GM23338 (cell line): ENCODE results near the gene S1PR1. TPM values are rescaled to one million over a fixed set of nuclear protein-coding genes. Genes with fewer than 3 reads are reported as not detected.

Experiments
- ATAC-seq: fragments of 200-7000 bp; cut with Tn5 transposase; 3 replicates; pipeline ENCODE4 v1.9.1; 2020
- DNase-seq: peaks from one replicate; pipeline ENCODE4 v3.0.0-alpha.2; 2015; ENCODE audit warnings: low spot score
- H2AFZ ChIP-seq: fragments of 200-600 bp; sonication (generic); 2 replicates; pipeline ENCODE4 v1.8.0; 2016; ENCODE audit warnings: antibody characterized with exemption, mild to moderate bottlenecking, moderate library complexity
- H3F3A ChIP-seq: fragments of 200-600 bp; sonication (generic); replicated peaks from 2 replicates; pipeline ENCODE4 v1.8.0; 2017; ENCODE audit warnings: antibody characterized with exemption, mixed run types, low read depth
- H3K27ac ChIP-seq: fragments of 200-600 bp; sonication (generic); 2 replicates; pipeline ENCODE4 v1.6.1; 2016; ENCODE audit warnings: low read depth
- H3K27me3 ChIP-seq: fragments of 200-600 bp; sonication (generic); 2 replicates; pipeline ENCODE4 v1.8.0; 2016; ENCODE audit warnings: mild to moderate bottlenecking, mixed run types, moderate library complexity; ENCODE audit not compliant: insufficient read depth
- H3K36me3 ChIP-seq: fragments of 200-600 bp; sonication (generic); 2 replicates; pipeline ENCODE4 v1.8.0; 2016; ENCODE audit warnings: mild to moderate bottlenecking; ENCODE audit not compliant: insufficient read depth
- H3K4me1 ChIP-seq: fragments of 200-600 bp; sonication (generic); 2 replicates; pipeline ENCODE4 v1.8.0; 2016; ENCODE audit warnings: mild to moderate bottlenecking, moderate library complexity; ENCODE audit not compliant: insufficient read depth
- H3K4me2 ChIP-seq: fragments of 200-600 bp; sonication (generic); 2 replicates; pipeline ENCODE4 v1.7.1; 2017; ENCODE audit warnings: mixed run types
- H3K4me3 ChIP-seq: fragments of 200-600 bp; sonication (generic); 2 replicates; pipeline ENCODE4 v1.6.1; 2016; ENCODE audit warnings: mixed run types
- H3K79me2 ChIP-seq: fragments of 200-600 bp; sonication (generic); replicated peaks from 2 replicates; pipeline ENCODE4 v1.8.0; 2017; ENCODE audit warnings: mild to moderate bottlenecking; ENCODE audit not compliant: insufficient read depth
- H3K9me2 ChIP-seq: fragments of 200-600 bp; sonication (generic); 2 replicates; pipeline ENCODE4 v1.8.0; 2017; ENCODE audit not compliant: insufficient read depth
- H4K20me1 ChIP-seq: fragments of 200-600 bp; sonication (generic); replicated peaks from 2 replicates; pipeline ENCODE4 v1.8.0; 2017; ENCODE audit warnings: mild to moderate bottlenecking; ENCODE audit not compliant: insufficient read depth
- H3K27ac Mint-ChIP-seq: 2 replicates; pipeline ENCODE4 v1.8.0; 2020; ENCODE audit warnings: inconsistent platforms, mild to moderate bottlenecking, moderate library complexity, mixed read lengths
- H3K27me3 Mint-ChIP-seq: 3 replicates; pipeline ENCODE4 v1.8.0; 2022; ENCODE audit warnings: low read depth, mild to moderate bottlenecking, moderate library complexity, mixed read lengths, inconsistent platforms; ENCODE audit not compliant: insufficient read depth, poor library complexity
- H3K36me3 Mint-ChIP-seq: 3 replicates; pipeline ENCODE4 v1.8.0; 2021; ENCODE audit warnings: low read depth, mild to moderate bottlenecking, inconsistent platforms, moderate library complexity, mixed read lengths
- H3K4me1 Mint-ChIP-seq: 3 replicates; pipeline ENCODE4 v1.8.0; 2020; ENCODE audit warnings: mild to moderate bottlenecking, inconsistent platforms, mixed read lengths
- H3K4me3 Mint-ChIP-seq: 3 replicates; pipeline ENCODE4 v1.8.0; 2021; ENCODE audit warnings: moderate library complexity, mild to moderate bottlenecking, inconsistent platforms, mixed read lengths
- H3K9me3 Mint-ChIP-seq: 3 replicates; pipeline ENCODE4 v1.8.0; 2020; ENCODE audit warnings: moderate library complexity, mild to moderate bottlenecking, inconsistent platforms, mixed read lengths
- CTCF ChIP-seq, 2 experiments: fragments of 200-600 bp in 1 of 2; sonication (generic) in 1 of 2; conservative IDR thresholded peaks; 2 replicates each; pipeline versions ENCODE4 v1.5.1 to v1.6.1; 2016 to 2017; ENCODE audit warnings: antibody characterized with exemption in 2 of 2, low read depth in 2 of 2, mild to moderate bottlenecking in 2 of 2, moderate library complexity in 1 of 2
- ETS1 ChIP-seq: IDR thresholded peaks from 2 replicates; pipeline ENCODE4 v1.6.1; 2016; ENCODE audit warnings: antibody characterized with exemption
- EZH2 ChIP-seq: fragments of 200-600 bp; sonication (generic); IDR thresholded peaks from one replicate; pipeline ENCODE4 v1.8.0; 2017; ENCODE audit warnings: antibody characterized with exemption, mild to moderate bottlenecking, low read depth; ENCODE audit not compliant: unreplicated experiment
- EZH2phosphoT487 ChIP-seq: fragments of 200-600 bp; sonication (generic); IDR thresholded peaks from one replicate; pipeline ENCODE4 v1.8.1; 2018; ENCODE audit warnings: antibody characterized with exemption; ENCODE audit not compliant: unreplicated experiment
- STAT1 ChIP-seq: IDR thresholded peaks from one replicate; pipeline ENCODE4 v1.6.1; 2016; ENCODE audit warnings: antibody characterized with exemption; ENCODE audit not compliant: unreplicated experiment
- ZNF114 ChIP-seq: fragments of 250-450 bp; sonication (Bioruptor Pico); IDR thresholded peaks from 2 replicates; pipeline ENCODE4 v1.5.0; 2020; ENCODE audit warnings: mild to moderate bottlenecking, moderate library complexity
- ZNF462 ChIP-seq: fragments of 250-450 bp; sonication (Bioruptor Pico); IDR thresholded peaks from 2 replicates; pipeline ENCODE4 v1.5.0; 2020; ENCODE audit warnings: mild to moderate bottlenecking, moderate library complexity
- polyA plus RNA-seq: library from polyadenylated mRNA; unstranded; fragments of >200 nt; fragmentation: Nextera tagmentation; extraction: Ambion mirVana; gene quantifications from 2 replicates; pipeline ENCODE4 v1.2.1, GENCODE V29; 2016
- total RNA-seq: library from RNA; depleted of rRNA; stranded (reverse); fragments of >200 nt; shearing (Covaris generic); gene quantifications from 2 replicates; pipeline ENCODE4 v1.2.3, GENCODE V29; 2014

S1PR1 gene
- total and polyA plus RNA-seq, 2 experiments from 2014 or later: 2.6 to 4.1 TPM

GRCh38 chr1:101193733-101194169, 43.1 kb upstream of the S1PR1 start (continued):
- TF ChIP-seq EZH2 (no peak), ETS1 (no peak), ZNF114 (no peak)

GRCh38 chr1:101194746-101195145, 42.1 kb upstream of the S1PR1 start:
- Histone ChIP-seq H3K27ac (no peak overlapping the region), H3K4me2 (no peak overlapping the region), H3K27me3 (no peaks in the 10 kb centered on the region), H2AFZ (no peak overlapping the region), H3F3A (no peaks in the 10 kb centered on the region), H4K20me1 (no peaks in the 10 kb centered on the region), H3K36me3 (no peaks in the 10 kb centered on the region), H3K4me1 (no peaks in the 10 kb centered on the region), H3K9me2 (no peaks in the 10 kb centered on the region), H3K4me3 (no peak overlapping the region), H3K79me2 (no peaks in the 10 kb centered on the region)
- no peak for DNase-seq
- Mint-ChIP-seq H3K4me1 (no peaks in the 10 kb centered on the region; the same call in 2 of the 3 replicates), H3K4me3 (no peak overlapping the region), H3K27ac (no peak overlapping the region), H3K27me3 (no peaks in the 10 kb centered on the region), H3K9me3 (no peaks in the 10 kb centered on the region), H3K36me3 (no peaks in the 10 kb centered on the region)
- no peak for ATAC-seq
- TF ChIP-seq CTCF (conservative IDR thresholded peaks at IDR 0.05; ENCODE audit: low read depth in 2 of 2) (no peak), STAT1 (no peak), EZH2phosphoT487 (no peak), ZNF462 (CRISPR knock-in tag) (no peak)
